GM12874 (cell line): Measurements from ENCODE around the gene EIPR1.

ENCODE experiments used
- TF ChIP-seq, protein P1 (sequence below): IDR thresholded peaks from 2 replicates; pipeline ENCODE4 v1.5.1; 2011; ENCODE audit warnings: low read depth, mild to moderate bottlenecking, control low read depth, low read length, moderate library complexity; ENCODE audit not compliant: insufficient read depth

Gene EIPR1

DNA sequence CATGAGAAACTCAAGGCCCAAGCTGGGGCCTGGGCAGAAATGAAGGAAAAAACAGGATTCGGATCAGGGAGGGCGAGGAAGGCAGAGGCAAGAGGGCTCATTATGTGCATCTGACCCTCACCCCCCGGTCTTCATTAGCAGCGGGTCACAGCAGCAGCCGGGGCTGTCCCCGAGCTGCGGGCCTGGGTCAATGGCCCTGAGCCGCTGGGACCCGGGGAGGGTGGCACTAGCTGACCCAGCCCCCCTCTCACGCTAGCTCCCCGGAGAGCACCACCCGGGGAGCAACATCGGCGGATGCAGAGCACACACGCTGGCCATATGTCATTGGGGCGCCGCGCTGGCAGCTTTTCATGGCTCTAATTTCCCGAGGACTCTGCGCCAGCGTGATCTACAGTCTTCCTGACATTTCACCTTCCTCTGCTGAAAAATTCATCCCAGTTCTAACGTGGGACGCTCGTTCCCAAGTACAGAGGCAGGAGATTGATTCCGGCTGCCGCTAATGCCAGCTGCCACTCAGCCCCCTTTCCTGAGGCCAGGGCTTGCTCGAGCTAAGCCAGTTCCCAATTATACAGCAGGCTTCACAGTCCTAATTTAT, 63.7 kb downstream of the EIPR1 start:
- TF ChIP-seq, protein P1, sequence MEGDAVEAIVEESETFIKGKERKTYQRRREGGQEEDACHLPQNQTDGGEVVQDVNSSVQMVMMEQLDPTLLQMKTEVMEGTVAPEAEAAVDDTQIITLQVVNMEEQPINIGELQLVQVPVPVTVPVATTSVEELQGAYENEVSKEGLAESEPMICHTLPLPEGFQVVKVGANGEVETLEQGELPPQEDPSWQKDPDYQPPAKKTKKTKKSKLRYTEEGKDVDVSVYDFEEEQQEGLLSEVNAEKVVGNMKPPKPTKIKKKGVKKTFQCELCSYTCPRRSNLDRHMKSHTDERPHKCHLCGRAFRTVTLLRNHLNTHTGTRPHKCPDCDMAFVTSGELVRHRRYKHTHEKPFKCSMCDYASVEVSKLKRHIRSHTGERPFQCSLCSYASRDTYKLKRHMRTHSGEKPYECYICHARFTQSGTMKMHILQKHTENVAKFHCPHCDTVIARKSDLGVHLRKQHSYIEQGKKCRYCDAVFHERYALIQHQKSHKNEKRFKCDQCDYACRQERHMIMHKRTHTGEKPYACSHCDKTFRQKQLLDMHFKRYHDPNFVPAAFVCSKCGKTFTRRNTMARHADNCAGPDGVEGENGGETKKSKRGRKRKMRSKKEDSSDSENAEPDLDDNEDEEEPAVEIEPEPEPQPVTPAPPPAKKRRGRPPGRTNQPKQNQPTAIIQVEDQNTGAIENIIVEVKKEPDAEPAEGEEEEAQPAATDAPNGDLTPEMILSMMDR: no peak

DNA sequence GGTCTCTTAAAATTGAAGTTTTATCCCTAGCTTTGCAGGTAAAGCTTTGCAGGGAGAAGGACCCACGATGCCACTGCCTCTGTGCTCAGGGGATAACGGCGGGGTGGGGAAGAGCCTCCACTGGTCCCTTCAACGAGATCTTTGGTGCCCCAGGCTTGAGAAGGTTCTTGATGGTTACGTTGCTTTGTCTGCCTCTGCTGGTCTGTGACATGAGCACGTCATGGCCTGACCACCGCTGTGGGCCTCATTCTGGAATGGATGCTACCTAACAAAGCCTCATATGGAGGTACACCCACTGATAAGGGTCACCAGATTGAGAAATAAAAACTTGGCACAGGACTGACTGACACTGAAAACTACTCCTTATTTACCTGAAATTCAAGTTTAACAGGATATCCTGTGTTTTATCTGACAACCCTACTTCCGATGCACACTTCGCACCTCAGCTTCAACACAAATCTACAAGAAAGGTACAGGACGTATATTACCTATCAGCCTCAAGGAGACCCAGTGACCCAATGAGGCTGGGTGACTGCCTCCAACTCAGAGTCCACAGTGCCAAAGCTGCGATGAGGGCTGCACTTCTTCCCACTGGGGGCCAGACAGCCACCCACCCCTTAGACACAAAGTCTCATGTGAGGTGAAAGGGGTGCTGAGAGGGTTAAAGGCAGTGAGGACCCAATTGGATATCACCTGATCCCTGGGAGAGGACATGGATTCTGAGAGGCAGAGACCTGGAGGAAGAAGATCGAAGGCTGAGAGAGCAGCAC, 64.9 kb downstream of the EIPR1 start:
- TF ChIP-seq, protein P1: no peak

DNA sequence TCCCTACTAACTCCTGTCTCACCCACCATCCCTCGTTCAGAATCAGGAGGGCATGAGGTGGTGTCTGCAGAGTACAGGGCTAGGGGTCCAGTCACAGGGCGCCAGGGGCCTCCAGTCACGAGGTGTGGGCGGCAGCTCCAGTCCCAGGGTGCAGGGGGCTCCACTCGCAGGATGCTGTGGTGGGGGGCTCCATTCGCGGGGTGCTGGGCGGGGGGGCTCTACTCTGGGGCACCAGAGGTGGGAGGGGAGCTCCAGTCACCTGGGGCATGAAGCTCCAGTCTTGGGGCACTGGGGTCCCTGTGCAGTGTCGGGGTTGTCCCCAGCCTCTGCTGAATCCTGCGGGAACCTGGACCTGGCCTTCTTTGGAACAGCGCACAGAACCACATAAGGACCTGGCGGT, 66.0 kb downstream of the EIPR1 start:
- TF ChIP-seq, protein P1: no peak

DNA sequence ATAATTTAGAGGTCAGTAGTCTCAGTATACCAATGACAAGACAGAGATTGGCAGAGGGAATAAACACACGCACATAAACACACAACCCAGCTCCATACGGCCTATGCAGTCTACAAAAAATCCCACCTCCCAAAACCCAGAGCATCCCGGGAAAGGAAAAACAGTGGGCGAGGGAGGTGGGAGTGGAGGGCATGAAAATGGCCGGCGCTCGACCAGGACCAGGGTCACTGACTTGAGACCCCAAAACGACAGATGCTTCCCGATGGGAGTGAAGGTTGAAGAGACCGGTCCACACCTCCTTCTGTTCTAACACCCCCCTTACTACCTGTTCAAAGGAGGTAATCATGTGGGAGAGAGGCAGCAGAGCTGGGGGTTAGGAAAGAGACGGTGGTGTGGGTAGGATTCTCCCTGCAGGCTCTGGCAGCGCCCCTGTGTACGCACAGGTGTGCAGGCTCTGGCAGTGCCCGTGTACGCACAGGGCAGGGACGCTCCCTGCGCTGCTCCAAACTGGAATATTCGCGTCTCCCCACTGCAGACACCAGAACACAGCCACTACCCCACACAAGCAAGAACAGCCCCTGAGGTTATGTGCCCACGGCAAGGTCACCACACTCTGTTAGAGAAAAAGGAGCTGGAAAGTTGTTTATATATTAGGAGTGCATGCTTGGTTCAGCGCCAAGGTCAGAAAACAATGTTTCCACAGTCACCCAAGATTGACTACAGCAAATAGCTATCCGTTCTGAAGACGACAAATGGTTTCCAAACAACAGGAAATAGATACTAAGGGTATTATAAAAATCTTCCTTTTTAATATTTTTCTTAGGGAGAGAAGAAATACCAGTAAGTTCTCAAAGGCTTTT, 67.9 kb downstream of the EIPR1 start:
- TF ChIP-seq, protein P1: no peak

DNA sequence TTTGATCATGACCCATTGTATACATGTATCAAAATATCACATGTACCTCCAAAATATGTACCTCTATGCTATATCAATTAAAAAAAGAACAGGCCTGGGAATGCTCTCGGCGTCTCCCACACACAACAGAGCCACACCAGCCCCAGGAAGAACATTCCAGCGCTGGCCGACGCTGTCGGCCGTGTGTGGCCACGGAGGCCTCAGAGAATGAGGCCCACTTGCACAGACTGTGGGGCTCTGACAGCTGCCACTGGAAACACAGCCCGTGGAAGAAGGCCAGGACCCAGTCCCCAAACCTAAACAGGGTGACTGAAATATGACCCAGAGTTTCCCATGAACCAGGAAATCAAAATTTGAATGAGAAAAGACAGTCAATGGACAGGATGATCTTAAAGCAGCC, 69.7 kb downstream of the EIPR1 start:
- TF ChIP-seq, protein P1: no peak

DNA sequence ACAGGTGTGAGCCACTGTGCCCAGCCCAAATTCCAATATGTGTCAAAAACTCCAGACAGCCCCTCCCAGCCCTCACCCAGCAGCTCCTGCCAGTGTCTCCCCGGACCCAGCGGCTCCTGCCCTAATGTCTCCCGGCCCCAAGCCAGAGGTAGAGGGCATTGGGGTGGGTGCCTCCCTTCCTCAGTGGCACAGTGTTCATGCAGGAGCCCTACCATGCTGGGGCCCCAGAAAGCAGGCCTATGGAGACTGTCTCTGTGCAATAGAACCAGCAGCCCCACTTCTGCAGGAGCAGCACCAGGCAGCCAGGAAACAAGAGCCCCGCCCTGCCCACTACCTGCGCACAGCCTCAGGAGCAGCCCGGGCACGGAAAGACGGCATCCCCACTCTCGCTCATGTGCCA, 70.4 kb downstream of the EIPR1 start:
- TF ChIP-seq, protein P1: no peak

DNA sequence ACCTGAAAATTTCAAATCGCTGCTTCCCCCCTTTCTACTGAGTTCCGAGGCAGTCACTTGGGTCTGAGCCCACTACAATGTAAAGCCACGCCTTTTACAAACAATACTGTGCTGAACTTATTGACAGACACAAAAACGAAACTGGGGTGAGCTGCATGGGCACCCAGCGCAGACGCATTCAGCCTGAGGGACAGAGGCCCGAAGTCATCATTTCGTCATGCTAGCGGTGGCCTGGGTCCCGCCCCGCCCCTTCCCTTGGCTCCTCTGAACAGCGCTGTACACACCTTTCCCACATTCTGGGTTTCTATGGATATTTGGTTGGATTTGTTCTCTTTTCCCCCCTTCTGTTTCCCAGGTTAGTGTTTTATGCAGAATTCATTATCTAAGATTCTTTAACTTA, 71.7 kb downstream of the EIPR1 start:
- TF ChIP-seq, protein P1: no peak
